ENCODE results near the gene MATN4.
"Not testable (repeated sequence)": the region's sequence is repeated elsewhere in the genome, so short reads cannot be mapped to it uniquely, and the experiment has no call there.

Gene MATN4, protein sequence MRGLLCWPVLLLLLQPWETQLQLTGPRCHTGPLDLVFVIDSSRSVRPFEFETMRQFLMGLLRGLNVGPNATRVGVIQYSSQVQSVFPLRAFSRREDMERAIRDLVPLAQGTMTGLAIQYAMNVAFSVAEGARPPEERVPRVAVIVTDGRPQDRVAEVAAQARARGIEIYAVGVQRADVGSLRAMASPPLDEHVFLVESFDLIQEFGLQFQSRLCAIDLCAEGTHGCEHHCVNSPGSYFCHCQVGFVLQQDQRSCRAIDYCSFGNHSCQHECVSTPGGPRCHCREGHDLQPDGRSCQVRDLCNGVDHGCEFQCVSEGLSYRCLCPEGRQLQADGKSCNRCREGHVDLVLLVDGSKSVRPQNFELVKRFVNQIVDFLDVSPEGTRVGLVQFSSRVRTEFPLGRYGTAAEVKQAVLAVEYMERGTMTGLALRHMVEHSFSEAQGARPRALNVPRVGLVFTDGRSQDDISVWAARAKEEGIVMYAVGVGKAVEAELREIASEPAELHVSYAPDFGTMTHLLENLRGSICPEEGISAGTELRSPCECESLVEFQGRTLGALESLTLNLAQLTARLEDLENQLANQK

GRCh38 chr20:45308117-45308778, at the start of gene MATN4:
MATN4 (minus strand) TSS chr20:45308299; CDS start chr20:45305582, 2,717 bp downstream.
- no peak for DNase-seq
- in situ Hi-C loops (cut with HindIII; ENCODE audit: low pct_ligation_motif_present, low pct_unique_long_range_greater_than_20kb, low sequenced_read_pairs): no loop called here

GRCh38 chr20:45355209-45356084, 47.3 kb upstream of the MATN4 start:
- DNase-seq: peak; percentile 50
- in situ Hi-C loops (cut with HindIII; ENCODE audit: low pct_ligation_motif_present, low pct_unique_long_range_greater_than_20kb, low sequenced_read_pairs): no loop called here

DNA sequence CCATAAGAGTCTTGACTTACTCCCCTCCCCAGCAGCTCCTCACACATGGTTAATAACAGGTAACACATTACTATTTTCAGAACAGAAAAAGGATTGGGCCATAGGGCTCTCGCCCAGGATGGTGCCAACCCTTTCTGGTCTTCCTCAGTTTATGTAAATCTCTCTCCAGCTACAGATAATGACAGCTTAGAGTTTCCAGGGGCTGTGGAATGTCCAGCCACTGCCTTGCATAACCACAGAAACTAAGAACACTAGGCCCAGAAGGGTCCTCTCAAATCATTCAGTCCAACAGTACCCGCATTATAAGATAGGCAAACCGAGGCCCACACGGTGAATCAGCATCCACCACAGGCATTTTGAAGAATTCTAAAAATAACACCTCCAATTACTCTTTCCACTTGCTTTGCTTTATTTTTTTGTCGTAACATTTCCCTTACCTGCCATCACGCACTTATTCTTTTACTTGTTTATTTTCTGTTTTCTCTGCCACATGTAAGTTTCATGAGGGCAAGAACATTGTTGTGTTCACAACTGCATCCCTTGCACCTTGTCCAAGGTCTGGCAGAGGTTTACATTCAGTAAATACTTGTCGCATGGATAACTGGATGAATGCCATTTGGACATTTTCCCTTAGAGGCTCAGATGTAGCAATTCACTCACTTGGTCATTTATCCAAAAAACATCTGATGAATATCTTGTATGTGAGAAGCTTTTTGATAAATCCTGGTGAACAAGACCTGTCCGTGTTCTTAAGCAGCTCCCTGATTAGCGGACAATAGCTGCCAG, 46.5 kb upstream of the MATN4 start:
- in situ Hi-C loops (cut with HindIII; ENCODE audit: low pct_ligation_motif_present, low pct_unique_long_range_greater_than_20kb, low sequenced_read_pairs): no loop called here

DNA sequence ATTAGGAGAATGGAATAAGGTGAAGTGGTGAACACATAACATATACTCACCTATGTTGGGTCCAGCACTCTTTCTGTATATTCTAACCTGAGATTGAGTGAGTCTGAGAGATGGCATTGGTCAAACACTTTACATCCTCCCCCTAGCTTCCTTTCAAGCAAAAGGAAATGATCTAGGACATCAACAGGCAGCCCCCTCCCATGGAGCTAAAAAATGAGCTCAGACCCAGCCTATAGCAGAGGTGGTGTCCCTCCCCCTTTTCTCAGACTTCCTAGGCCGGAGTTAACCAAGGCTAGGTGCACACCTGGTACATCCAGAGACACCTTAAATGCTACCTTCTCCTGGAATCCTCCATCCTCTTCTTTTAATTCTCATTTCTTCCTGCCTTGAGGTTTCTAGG, 45.6 kb upstream of the MATN4 start:
- no peak for DNase-seq
- in situ Hi-C loops (cut with HindIII; ENCODE audit: low pct_ligation_motif_present, low pct_unique_long_range_greater_than_20kb, low sequenced_read_pairs): no loop called here

More for the DNA sequence above, 46.5 kb upstream of the MATN4 start:
- no peak for DNase-seq

GRCh38 chr20:45352729-45353128, 44.6 kb upstream of the MATN4 start:
- no peak for DNase-seq
- in situ Hi-C loops (cut with HindIII; ENCODE audit: low pct_ligation_motif_present, low pct_unique_long_range_greater_than_20kb, low sequenced_read_pairs): no loop called here

GRCh38 chr20:45350795-45351194, 42.7 kb upstream of the MATN4 start:
- in situ Hi-C loops (cut with HindIII; ENCODE audit: low pct_ligation_motif_present, low pct_unique_long_range_greater_than_20kb, low sequenced_read_pairs); DNase-seq: not testable (repeated sequence)

- in situ Hi-C loops (cut with HindIII; ENCODE audit: low pct_ligation_motif_present, low pct_unique_long_range_greater_than_20kb, low sequenced_read_pairs): no loop called here
Observed at GRCh38 chr20:45350217-45350616, 42.1 kb upstream of the MATN4 start.

DNA sequence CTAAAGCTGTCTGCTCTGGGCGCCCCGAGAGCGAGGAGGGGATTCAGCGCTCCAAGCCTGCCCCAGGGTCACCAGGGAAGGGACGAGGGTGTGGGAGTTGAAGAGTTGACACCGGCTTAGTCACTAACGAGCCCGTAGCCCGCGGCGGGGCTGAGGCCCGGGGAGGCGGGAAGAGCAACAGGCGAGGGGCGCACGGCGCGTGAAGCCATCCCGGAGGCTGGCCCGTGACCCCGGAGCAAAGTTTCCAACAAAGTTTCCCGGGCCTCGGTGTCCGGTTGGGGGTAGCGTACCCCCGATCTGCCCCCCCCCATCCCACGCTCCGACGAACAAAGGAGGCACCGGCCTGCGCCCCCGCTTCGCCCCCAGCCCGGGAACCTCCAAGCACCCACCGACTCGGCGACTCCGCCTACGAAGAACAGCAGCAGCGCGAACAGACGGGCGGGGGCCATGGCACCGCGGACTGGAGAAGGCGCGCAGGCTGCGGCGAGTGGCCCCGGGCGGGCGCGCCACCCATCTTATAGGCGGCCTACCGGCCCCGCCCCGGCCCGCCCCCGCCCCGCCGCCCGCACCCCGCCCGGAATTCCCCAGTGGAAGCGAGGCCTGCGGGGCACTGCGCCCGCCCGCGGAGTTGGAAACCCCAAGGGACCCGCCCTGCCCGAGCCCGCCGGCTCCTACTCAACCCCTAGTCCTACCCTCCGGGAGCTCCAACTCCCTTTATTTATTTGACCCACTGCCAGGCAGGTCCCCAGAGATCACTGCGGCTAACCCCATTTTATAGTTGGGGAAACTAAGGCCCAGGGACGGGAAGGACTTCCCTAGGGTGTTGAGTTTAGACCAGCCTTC, 40.1 kb upstream of the MATN4 start, which contains the start of gene SDC4:
TSS of gene SDC4 (minus strand) at position 489 of the 843 bp plus-strand sequence. CDS start at position 449, 40 bp downstream.
- peak; percentile 60 for DNase-seq
- in situ Hi-C loops (cut with HindIII; ENCODE audit: low pct_ligation_motif_present, low pct_unique_long_range_greater_than_20kb, low sequenced_read_pairs): no loop called here

More at GRCh38 chr20:45350217-45350616, 42.1 kb upstream of the MATN4 start:
- no peak for DNase-seq

DNA sequence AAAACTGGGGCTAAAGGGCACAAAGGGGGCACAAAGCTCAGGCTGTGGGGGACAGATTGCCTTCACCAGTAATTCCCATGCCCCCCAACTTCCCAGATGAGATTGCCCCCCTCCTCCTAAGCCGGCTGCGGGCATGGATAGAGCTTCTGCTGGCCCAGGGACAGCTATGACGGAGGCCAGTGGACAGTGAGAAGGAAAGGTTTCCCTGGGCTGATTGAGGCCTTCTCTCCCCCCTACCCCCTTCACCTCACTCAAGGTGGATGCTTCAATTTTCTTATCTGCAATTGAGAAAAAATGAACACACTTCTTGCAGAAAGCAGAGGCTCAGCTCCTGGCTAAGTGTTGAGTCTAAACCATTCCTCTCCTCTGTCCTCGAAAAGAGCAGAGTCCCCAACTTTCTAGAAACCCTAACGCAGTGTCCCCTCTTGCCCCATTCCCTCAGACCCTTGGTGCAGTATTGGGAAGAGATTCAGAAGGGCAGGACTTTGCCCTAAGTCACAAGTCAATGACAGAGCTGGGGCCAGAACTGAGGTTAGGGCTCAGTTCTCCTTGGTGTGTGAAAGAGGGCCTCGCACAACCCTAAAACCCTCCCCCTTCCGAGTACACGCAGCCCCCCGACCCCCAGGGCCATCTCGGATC, 39.3 kb upstream of the MATN4 start:
- in situ Hi-C loops (cut with HindIII; ENCODE audit: low pct_ligation_motif_present, low pct_unique_long_range_greater_than_20kb, low sequenced_read_pairs): no loop called here
- DNase-seq: no peak

DNA sequence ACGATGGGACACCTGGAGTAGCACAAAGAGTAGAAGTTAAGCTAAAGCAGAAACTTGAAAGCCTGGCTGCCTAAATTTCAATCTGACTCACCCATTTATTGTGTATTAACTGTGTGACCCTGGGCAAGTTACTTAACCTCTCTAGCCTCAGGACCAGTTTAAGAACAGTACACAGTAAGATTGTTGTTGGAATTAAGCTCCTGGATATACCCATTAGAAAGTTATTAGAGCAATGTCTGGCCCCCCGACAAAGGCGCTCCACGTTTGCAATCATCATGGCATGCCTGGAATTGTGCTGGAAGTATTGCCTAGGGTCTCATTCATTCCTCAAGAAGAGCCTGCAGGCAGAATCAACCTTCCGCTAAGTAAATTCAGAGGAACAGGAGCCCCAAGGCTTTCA, 38.8 kb upstream of the MATN4 start:
- in situ Hi-C loops (cut with HindIII; ENCODE audit: low pct_ligation_motif_present, low pct_unique_long_range_greater_than_20kb, low sequenced_read_pairs): no loop called here
- no peak for DNase-seq

DNA sequence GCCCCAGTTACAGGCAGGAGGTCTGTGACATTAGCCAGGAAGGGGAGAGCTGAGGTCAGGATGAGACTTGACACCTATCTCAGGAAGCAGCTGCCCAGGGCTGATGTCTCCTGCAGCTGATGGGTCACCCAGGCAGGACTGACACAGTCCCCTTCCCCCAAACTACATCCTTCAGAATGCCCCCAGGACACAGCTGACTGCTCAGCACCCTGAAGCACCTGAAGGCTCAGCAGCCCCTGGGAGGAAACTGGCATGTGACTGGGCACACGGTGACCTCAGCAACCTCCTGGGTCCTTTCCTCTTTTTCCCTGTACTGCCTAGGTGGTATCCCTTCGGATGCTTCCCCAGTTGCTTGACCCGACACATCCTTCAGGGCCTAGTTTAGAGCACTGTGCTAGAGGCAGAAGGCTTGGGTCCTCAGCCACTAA, 38.2 kb upstream of the MATN4 start:
- no peak for DNase-seq
- in situ Hi-C loops (cut with HindIII; ENCODE audit: low pct_ligation_motif_present, low pct_unique_long_range_greater_than_20kb, low sequenced_read_pairs): no loop called here

- DNase-seq: no peak
- in situ Hi-C loops (cut with HindIII; ENCODE audit: low pct_ligation_motif_present, low pct_unique_long_range_greater_than_20kb, low sequenced_read_pairs): no loop called here
Observed at GRCh38 chr20:45345104-45345936, 37.2 kb upstream of the MATN4 start.

GRCh38 chr20:45344168-45344860, 36.2 kb upstream of the MATN4 start:
- in situ Hi-C loops (cut with HindIII; ENCODE audit: low pct_ligation_motif_present, low pct_unique_long_range_greater_than_20kb, low sequenced_read_pairs): no loop called here
- DNase-seq: peak; percentile 81

- no peak for DNase-seq
- in situ Hi-C loops (cut with HindIII; ENCODE audit: low pct_ligation_motif_present, low pct_unique_long_range_greater_than_20kb, low sequenced_read_pairs): no loop called here
Observed at GRCh38 chr20:45343532-45344167, 35.6 kb upstream of the MATN4 start.

Data from ACHN (cell line).